SK-N-SH treated with all-trans-retinoic acid at 6 μM for 48 hours (cell line): ENCODE data around the gene PGAP2.
"Not testable (repeated sequence)": the region's sequence is repeated elsewhere in the genome, so short reads cannot be mapped to it uniquely, and the experiment has no call there.

Source experiments
- BACH2 ChIP-seq: fragments of 250-450 bp; sonication (Bioruptor Pico); IDR thresholded peaks from 2 replicates; pipeline ENCODE4 v1.9.0; 2021; ENCODE audit warnings: mild to moderate bottlenecking, borderline replicate concordance
- RARB ChIP-seq: fragments of 250-450 bp; sonication (Bioruptor Pico); IDR thresholded peaks from 2 replicates; pipeline ENCODE4 v1.8.0; 2021; ENCODE audit warnings: mild to moderate bottlenecking, moderate library complexity
- SNAI2 ChIP-seq: fragments of 250-450 bp; sonication (Bioruptor Pico); IDR thresholded peaks from 2 replicates; pipeline ENCODE4 v1.5.0; 2020; ENCODE audit warnings: mild to moderate bottlenecking, moderate library complexity
- ZC3H10 ChIP-seq: fragments of 250-450 bp; sonication (Bioruptor Pico); IDR thresholded peaks from 2 replicates; pipeline ENCODE4 v1.5.1; 2021; ENCODE audit warnings: mild to moderate bottlenecking, moderate library complexity
- ZFP30 ChIP-seq: fragments of 450-650 bp; formaldehyde crosslinking; IDR thresholded peaks from 2 replicates; pipeline ENCODE4 v1.5.0; 2022; ENCODE audit warnings: mild to moderate bottlenecking, moderate library complexity
- ZNF70 ChIP-seq: fragments of 450-650 bp; formaldehyde crosslinking; IDR thresholded peaks from 2 replicates; pipeline ENCODE4 v1.5.0; 2020; ENCODE audit warnings: mild to moderate bottlenecking, moderate library complexity
- TF ChIP-seq, protein P1 (sequence below): fragments of 250-450 bp; sonication (Bioruptor Pico); IDR thresholded peaks from 2 replicates; pipeline ENCODE4 v1.5.1; 2020; ENCODE audit warnings: low read depth, mild to moderate bottlenecking, moderate library complexity

DNA sequence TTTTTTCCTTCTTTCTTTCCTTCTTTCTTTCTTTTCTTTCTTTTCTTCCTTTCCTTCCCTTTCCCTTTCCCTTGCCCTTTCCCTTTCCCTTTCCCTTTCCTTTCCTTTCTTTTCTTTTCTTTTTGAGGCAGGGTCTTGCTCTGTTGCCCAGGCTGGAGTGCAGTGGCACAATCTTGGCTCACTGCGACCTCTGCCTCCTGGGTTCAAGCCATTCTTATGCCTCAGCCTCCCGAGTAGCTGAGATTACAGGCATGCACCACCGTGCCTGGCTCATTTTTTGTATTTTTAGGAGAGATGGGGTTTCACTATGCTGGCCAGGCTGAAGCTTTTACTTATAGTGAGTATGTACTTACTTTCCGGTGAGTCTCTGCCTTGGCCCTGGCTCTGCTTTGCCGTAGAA is 6.5 kb downstream of the PGAP2 start:
- TF ChIP-seq SNAI2 (CRISPR knock-in tag); RARB (CRISPR knock-in tag); ZNF70 (CRISPR knock-in tag); ZC3H10; BACH2 (CRISPR knock-in tag); ZFP30 (CRISPR knock-in tag): not testable (repeated sequence)
- TF ChIP-seq, protein P1, sequence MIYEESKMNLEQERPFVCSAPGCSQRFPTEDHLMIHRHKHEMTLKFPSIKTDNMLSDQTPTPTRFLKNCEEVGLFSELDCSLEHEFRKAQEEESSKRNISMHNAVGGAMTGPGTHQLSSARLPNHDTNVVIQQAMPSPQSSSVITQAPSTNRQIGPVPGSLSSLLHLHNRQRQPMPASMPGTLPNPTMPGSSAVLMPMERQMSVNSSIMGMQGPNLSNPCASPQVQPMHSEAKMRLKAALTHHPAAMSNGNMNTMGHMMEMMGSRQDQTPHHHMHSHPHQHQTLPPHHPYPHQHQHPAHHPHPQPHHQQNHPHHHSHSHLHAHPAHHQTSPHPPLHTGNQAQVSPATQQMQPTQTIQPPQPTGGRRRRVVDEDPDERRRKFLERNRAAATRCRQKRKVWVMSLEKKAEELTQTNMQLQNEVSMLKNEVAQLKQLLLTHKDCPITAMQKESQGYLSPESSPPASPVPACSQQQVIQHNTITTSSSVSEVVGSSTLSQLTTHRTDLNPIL (CRISPR knock-in tag), result not testable (repeated sequence)
